A549 treated with Hydrocortisone at 1 μM for 4 hours (cell line): Measurements from ENCODE around the gene TFDP1. TPM values are rescaled to one million over a fixed set of nuclear protein-coding genes. Genes with fewer than 3 reads are reported as not detected.

Source experiments
- total RNA-seq: library from RNA; stranded (reverse); fragments of 200-300 nt; extraction: Qiagen RNA extraction; gene quantifications from 5 replicates; pipeline ENCODE4 v1.2.3, GENCODE V29; 2022

Gene TFDP1, protein sequence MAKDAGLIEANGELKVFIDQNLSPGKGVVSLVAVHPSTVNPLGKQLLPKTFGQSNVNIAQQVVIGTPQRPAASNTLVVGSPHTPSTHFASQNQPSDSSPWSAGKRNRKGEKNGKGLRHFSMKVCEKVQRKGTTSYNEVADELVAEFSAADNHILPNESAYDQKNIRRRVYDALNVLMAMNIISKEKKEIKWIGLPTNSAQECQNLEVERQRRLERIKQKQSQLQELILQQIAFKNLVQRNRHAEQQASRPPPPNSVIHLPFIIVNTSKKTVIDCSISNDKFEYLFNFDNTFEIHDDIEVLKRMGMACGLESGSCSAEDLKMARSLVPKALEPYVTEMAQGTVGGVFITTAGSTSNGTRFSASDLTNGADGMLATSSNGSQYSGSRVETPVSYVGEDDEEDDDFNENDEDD
- 99.8 to 106 TPM (median 103 TPM) in 5 replicates for total RNA-seq

DNA sequence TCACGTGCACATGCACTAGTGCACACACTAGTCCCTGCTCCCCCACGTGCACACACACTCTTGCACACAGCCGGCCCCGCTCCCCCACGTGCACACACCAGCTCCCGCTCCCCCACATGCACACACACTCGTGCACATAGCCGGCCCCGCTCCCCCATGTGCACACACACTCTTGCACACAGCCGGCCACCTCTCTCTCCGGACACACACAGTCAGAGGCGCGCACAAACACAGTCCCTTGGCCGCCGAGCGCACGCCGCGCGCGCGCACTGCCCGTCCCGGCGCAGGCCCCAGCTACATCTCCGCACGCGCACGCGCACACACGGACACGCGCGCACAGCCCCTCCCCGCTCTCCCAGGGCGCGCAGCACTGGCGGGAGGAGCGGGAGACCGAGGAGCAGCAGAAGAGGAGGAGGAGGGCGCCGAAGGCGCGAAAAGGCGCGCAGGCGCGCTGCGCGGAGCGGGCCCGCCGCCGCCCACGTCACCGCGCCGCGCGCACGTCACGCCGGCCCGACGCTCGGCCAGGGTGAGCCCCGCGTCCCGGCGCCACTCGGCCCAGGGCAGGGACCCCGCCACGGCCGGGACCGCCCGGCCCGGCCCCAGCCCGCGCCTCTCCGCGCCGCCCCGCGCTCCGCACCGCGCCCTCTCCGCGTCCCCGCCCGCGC lies at the start of gene TFDP1:
TSS of gene TFDP1 (plus strand) at position 549 of the 665 bp plus-strand sequence. CDS start 1,085 bp downstream, outside the sequence.

GRCh38 chr13:113657851-113658741 lies 73.5 kb downstream of the TFDP1 start, which contains the start of gene ATP4B:
ATP4B (minus strand) TSS chr13:113658198; CDS start chr13:113658144, 54 bp downstream.

GRCh38 chr13:113666951-113667701 lies 82.6 kb downstream of the TFDP1 start, which contains the start of gene GRK1:
GRK1 (plus strand) TSS chr13:113667219; CDS start chr13:113667387, 168 bp downstream.

Other genes starting within 250 kb of the TFDP1 start
- 1.7 to 2.2 TPM (median 2.0 TPM) in 5 replicates for gene GRTP1, start 220.6 kb upstream of the TFDP1 start, total RNA-seq
- gene ADPRHL1, start 131.3 kb upstream of the TFDP1 start, total RNA-seq, result 14.4 to 18.4 TPM (median 14.5 TPM) in 5 replicates
- 8.7 to 11.1 TPM (median 9.7 TPM) in 5 replicates for gene DCUN1D2, start 94.0 kb upstream of the TFDP1 start, total RNA-seq
- not detected in 5 replicates for gene ATP4B, start 73.4 kb downstream of the TFDP1 start, total RNA-seq
- gene GRK1, start 82.5 kb downstream of the TFDP1 start, total RNA-seq, result 0.03 TPM in 1 of 5 replicates, not detected in the others
- 0.54 to 1.0 TPM (median 0.87 TPM) in 5 replicates for gene TMEM255B, start 174.5 kb downstream of the TFDP1 start, total RNA-seq